ENCODE measurements around the gene KIF6.

DNA sequence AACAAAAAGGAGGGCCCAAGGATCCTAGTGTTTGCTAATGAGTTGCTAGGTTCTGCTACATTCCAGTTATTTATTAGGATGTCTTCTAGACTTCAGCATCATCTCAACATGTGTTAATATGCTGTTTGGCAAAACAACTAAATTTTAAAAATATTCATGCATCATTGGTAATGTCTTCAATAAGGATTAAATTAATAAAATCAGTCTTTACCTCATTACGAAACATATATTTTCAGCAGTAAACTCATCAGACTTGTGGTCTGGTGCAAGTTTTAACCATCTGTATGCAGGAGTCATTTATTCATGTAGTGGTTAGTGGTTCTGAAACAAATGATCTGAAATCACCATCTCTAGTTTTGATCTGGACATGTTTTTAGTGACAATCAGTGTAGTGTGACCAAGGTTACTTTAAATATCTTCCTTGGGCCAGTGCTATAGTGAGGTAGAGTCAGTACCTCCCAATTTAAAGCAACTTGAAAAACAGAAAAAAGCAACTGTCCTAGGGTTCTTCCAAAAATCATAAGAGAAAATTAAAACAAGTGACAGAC lies 317.7 kb downstream of the KIF6 start:
- no peak for TF ChIP-seq ARNT (IDR thresholded peaks at IDR 0.05)
- no peak for TF ChIP-seq ELF4 (IDR thresholded peaks at IDR 0.05)
